ENCODE results near the gene UQCRHL.

The UQCRHL gene

GRCh38 chr1:15785683-15786082, 21.8 kb downstream of the UQCRHL start:
- DNase-seq (ENCODE audit: low read depth) = no peak
- TF ChIP-seq CTCF (conservative IDR thresholded peaks at IDR 0.05; ENCODE audit: low read depth, low read length) = no peak
- H3K4me3 ChIP-seq (ENCODE audit: low read depth, low read length) = no peak overlapping the region

DNA sequence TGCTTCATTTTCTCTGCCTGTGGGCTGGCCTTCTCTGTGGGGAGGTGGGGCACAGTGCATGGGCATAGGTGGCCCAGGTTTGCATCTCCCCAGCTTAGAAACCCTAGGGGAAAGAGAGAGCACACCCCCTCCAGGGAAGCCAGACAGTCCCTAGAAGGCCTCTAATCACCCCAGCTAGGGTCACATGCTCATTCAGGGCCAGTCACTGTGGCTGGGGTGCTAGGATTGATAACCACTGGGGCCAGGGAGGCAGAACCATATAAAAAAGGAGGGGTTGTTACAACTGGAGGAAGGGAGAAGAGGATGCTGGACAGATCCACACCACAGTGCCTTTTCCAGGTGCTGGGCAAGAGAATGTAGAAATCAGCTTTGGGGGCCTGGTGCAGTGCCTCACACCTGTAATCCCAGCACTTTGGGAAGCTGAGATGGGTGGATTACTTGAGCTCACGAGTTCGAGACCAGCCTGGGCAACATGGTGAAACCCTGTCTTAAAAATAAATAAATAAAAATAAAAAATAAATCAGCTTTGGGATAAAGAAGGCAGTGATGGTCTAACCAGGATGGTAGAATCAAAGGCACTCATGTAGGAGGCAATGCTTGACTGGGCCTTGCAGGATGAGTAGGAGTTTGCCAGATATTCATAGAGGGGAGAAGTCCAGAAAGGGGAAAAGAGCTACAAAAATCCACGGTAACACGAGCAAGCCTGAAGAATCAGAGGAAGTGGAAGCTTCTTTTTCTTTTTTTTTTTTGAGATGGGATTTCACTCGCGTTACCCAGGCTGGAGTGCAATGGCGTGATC, 29.3 kb downstream of the UQCRHL start:
- no peak overlapping the region for H3K4me3 ChIP-seq (ENCODE audit: low read depth, low read length)
- TF ChIP-seq CTCF (conservative IDR thresholded peaks at IDR 0.05; ENCODE audit: low read depth, low read length) = no peak
- DNase-seq (ENCODE audit: low read depth) = no peak

DNA sequence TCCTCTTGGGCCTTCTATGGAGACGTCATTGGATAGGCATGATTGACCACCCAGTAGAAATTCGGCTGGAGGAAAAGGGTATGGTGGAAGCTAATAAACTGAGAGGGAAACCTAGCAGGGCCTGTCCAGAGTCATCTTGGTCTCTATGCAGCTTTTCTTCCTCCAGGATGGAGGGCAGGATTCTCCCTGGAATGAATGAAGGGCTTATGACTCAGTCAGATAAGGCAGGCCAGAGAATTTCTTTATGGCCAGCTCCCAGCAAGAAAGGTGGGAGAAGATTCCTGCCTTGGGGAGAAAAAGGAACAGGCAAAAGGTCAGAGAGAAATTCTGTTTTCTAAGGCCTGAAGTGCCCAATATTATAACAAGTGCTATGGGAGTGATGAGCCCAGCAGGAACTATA, 31.7 kb downstream of the UQCRHL start:
- DNase-seq (ENCODE audit: low read depth) = no peak
- TF ChIP-seq CTCF (conservative IDR thresholded peaks at IDR 0.05; ENCODE audit: low read depth, low read length) = no peak
- H3K4me3 ChIP-seq (ENCODE audit: low read depth, low read length) = no peak overlapping the region

GRCh38 chr1:15771836-15772515, 35.5 kb downstream of the UQCRHL start:
- H3K4me3 ChIP-seq (ENCODE audit: low read depth, low read length) = no peak overlapping the region
- no peak for DNase-seq (ENCODE audit: low read depth)
- no peak for TF ChIP-seq CTCF (conservative IDR thresholded peaks at IDR 0.05; ENCODE audit: low read depth, low read length)

- DNase-seq (ENCODE audit: low read depth) = no peak
- no peak overlapping the region for H3K4me3 ChIP-seq (ENCODE audit: low read depth, low read length)
- TF ChIP-seq CTCF (conservative IDR thresholded peaks at IDR 0.05; ENCODE audit: low read depth, low read length) = no peak
These were observed 37.0 kb downstream of the UQCRHL start for GRCh38 chr1:15770313-15770962.

DNA sequence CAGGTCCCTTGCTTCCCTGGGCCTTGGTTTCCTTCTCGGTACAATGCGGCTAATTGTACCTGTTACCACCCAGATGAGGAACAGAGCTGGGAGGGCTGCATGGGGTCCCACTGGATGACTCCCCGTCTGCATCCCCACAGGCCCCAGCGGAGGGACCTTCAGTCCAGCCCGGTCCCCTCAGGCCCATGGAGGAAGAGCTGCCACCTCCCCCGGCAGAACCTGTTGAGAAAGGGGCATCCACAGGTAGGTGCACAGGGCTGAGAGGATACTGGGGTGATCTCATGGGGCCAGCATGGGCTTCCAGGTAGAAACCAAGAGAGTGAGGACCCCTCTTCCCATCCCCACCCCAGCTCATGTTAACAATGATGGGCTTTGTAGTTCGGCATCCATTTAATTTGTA, 39.1 kb downstream of the UQCRHL start:
- H3K4me3 ChIP-seq (ENCODE audit: low read depth, low read length) = no peak overlapping the region
- no peak for DNase-seq (ENCODE audit: low read depth)
- no peak for TF ChIP-seq CTCF (conservative IDR thresholded peaks at IDR 0.05; ENCODE audit: low read depth, low read length)
